Right cardiac atrium (tissue), 5 donors: ENCODE results near the gene A2M. TPM values are rescaled to one million over a fixed set of nuclear protein-coding genes. Genes with fewer than 3 reads are reported as not detected.

ENCODE experiments used
- ATAC-seq, 2 donors: fragments of 200-7000 bp; cut with Tn5 transposase; one replicate each; pipeline versions ENCODE4 v1.8.0 to v1.9.1; 2020; ENCODE audit warnings: moderate library complexity in 2 of 2, mild to moderate bottlenecking in 1 of 2
- DNase-seq, 3 donors: peaks; one replicate each; pipeline ENCODE4 v3.0.0-alpha.2; 2020
- H3K27ac ChIP-seq: one replicate; pipeline ENCODE4 v1.5.1; 2013; ENCODE audit warnings: mild to moderate bottlenecking, low read length, control low read depth, moderate library complexity
- H3K27me3 ChIP-seq: one replicate; pipeline ENCODE4 v1.6.1; 2013; ENCODE audit not compliant: control insufficient read depth, insufficient read depth
- H3K4me1 ChIP-seq: one replicate; pipeline ENCODE4 v1.6.1; 2013; ENCODE audit warnings: low read length; ENCODE audit not compliant: control insufficient read depth, insufficient read depth
- H3K4me3 ChIP-seq: one replicate; pipeline ENCODE4 v1.5.1; 2013; ENCODE audit warnings: low read length, control low read depth
- H3K9me3 ChIP-seq: one replicate; pipeline ENCODE4 v1.6.1; 2013; ENCODE audit warnings: low read length; ENCODE audit not compliant: control insufficient read depth
- WGBS: extraction: QIAGEN DNeasy Blood & Tissue Kit; methylation state at CpG from one replicate; pipeline ENCODE4 v1.1.7; 2013; 5-methylcytosine and 5-hydroxymethylcytosine counted together
- intact Hi-C, 4 donors: fragments of 100-400 bp; cut with DNase I; formaldehyde crosslinking; loops; one replicate each; pipeline versions ENCODE4 v1.11.0 to v1.14.0; 2022 to 2023
- polyA plus RNA-seq: library from polyadenylated mRNA; stranded (reverse); fragments of 200-250 nt; gene quantifications from one replicate; pipeline ENCODE4 v1.2.3, GENCODE V29; 2013
- total RNA-seq, 4 donors: library from RNA; stranded (reverse); fragmentation: NEBNext Ultra II Directional; extraction: Animal tissue kit (Norgen Biotek cat#: 25700); gene quantifications; one replicate each; pipeline ENCODE4 v1.2.1, GENCODE V29; 2021
- donor health status: healthy with polysubstance abuse.
- donor health status: DM: no; HTN: yes; CAD: no.
- donor health status: DM: no; HTN: no; CAD: no.
- donor health status: DM: no; HTN: yes; CAD: no; lungs with severe emphysema.
- donor health status: DM: yes; HTN: yes; CAD: no.

A2M gene
- total and polyA plus RNA-seq, 5 donors, result 165 to 604 (median 503) TPM

- no peaks in the 10 kb centered on the region for H3K9me3 ChIP-seq
- intact Hi-C loops, result loop anchor here in 1 of 4 donors (10.0 kb wide), 1 partner anchor 349 kb away; no protein-coding TSS in a partner anchor
Measured at GRCh38 chr12:9033265-9033887, 82.3 kb downstream of the A2M start.

GRCh38 chr12:9032202-9032964, 83.3 kb downstream of the A2M start:
- intact Hi-C loops, result loop anchor here in 1 of 4 donors (10.0 kb wide), 1 partner anchor 348 kb away; no protein-coding TSS in a partner anchor
- Histone ChIP-seq H3K9me3 (no peaks in the 10 kb centered on the region), H3K4me1 (no peaks in the 10 kb centered on the region), H3K27me3 (no peaks in the 10 kb centered on the region), H3K4me3 (no peak overlapping the region), H3K27ac (no peak overlapping the region)
- ATAC-seq (no peak), DNase-seq (no peak)
- 72% methylated on average over 5 of the region's 5 CpGs for WGBS

More at GRCh38 chr12:9033265-9033887, 82.3 kb downstream of the A2M start:
- H3K4me1 ChIP-seq, result no peaks in the 10 kb centered on the region
- ATAC-seq, result no peak
- WGBS, result 95% methylated on average over 2 of the region's 2 CpGs
- no peak overlapping the region for H3K4me3 ChIP-seq
- no peaks in the 10 kb centered on the region for H3K27me3 ChIP-seq
- DNase-seq, result no peak
- no peak overlapping the region for H3K27ac ChIP-seq

- Histone ChIP-seq H3K4me3 (no peak overlapping the region), H3K4me1 (no peaks in the 10 kb centered on the region), H3K27ac (no peak overlapping the region), H3K27me3 (no peaks in the 10 kb centered on the region), H3K9me3 (no peaks in the 10 kb centered on the region)
- no peak for DNase-seq
- no peak for ATAC-seq
- intact Hi-C loops, result loop anchor here in 1 of 4 donors (10.0 kb wide), 1 partner anchor 346 kb away; no protein-coding TSS in a partner anchor
- WGBS, result 75% methylated on average over 2 of the region's 2 CpGs
Measured at GRCh38 chr12:9030776-9031175, 84.9 kb downstream of the A2M start.

GRCh38 chr12:9027161-9028059, 88.3 kb downstream of the A2M start:
- no peaks in the 10 kb centered on the region for H3K9me3 ChIP-seq
- WGBS, result 93% methylated on average over 7 of the region's 7 CpGs
- H3K27me3 ChIP-seq, result no peaks in the 10 kb centered on the region
- intact Hi-C loops, result loop anchor here in 1 of 4 donors (10.0 kb wide), 1 partner anchor 53 kb away; no protein-coding TSS in a partner anchor
- DNase-seq (no peak), ATAC-seq (no peak)
- H3K4me1 ChIP-seq, result no peaks in the 10 kb centered on the region
- H3K4me3 ChIP-seq, result no peak overlapping the region
- H3K27ac ChIP-seq, result no peak overlapping the region

GRCh38 chr12:9024512-9024911, 91.2 kb downstream of the A2M start:
- WGBS, result 94% methylated on average over 2 of the region's 2 CpGs
- intact Hi-C loops, result loop anchor here in 1 of 4 donors (10.0 kb wide), 1 partner anchor 50 kb away; no protein-coding TSS in a partner anchor
- Histone ChIP-seq H3K9me3 (no peaks in the 10 kb centered on the region), H3K27me3 (no peaks in the 10 kb centered on the region), H3K27ac (no peak overlapping the region), H3K4me3 (no peak overlapping the region), H3K4me1 (no peaks in the 10 kb centered on the region)
- no peak for DNase-seq
- no peak for ATAC-seq

- H3K4me1 ChIP-seq, result no peaks in the 10 kb centered on the region
- no peaks in the 10 kb centered on the region for H3K9me3 ChIP-seq
- ATAC-seq (no peak), DNase-seq (no peak)
- 92% methylated on average over 2 of the region's 2 CpGs for WGBS
- intact Hi-C loops, result loop anchor here in 1 of 4 donors (10.0 kb wide), 1 partner anchor 48 kb away; no protein-coding TSS in a partner anchor
- H3K27ac ChIP-seq, result no peak overlapping the region
- H3K4me3 ChIP-seq, result no peak overlapping the region
- H3K27me3 ChIP-seq, result no peaks in the 10 kb centered on the region
Measured at GRCh38 chr12:9022592-9022991, 93.1 kb downstream of the A2M start.

Other genes with a start within 250 kb of the A2M start
- gene PHC1, start 201.4 kb downstream of the A2M start, total RNA-seq, result 10 to 100 TPM; 25.3 to 34.9 (median 27.8) TPM
- gene PHC1, start 201.4 kb downstream of the A2M start, polyA plus RNA-seq, result 13.3 TPM
- gene M6PR, start 166.3 kb downstream of the A2M start, total RNA-seq, result 100 to 1,000 TPM in 3 of 4 donors, 10 to 100 TPM in 1; 97.1 to 109 (median 106) TPM
- 55.8 TPM for gene M6PR, start 166.3 kb downstream of the A2M start, polyA plus RNA-seq
- gene KLRG1, start 126.4 kb downstream of the A2M start, total RNA-seq, result 1 to 10 TPM; 5.2 to 8.0 (median 6.5) TPM
- 5.7 TPM for gene KLRG1, start 126.4 kb downstream of the A2M start, polyA plus RNA-seq
- under 1 TPM; 0.14 to 0.74 (median 0.43) TPM for gene PZP, start 92.5 kb upstream of the A2M start, total RNA-seq
- 0.36 TPM for gene PZP, start 92.5 kb upstream of the A2M start, polyA plus RNA-seq